Measurements from ENCODE around the gene WDR64. TPM values are rescaled to one million over a fixed set of nuclear protein-coding genes. Genes with fewer than 3 reads are reported as not detected.

Gene WDR64
- total RNA-seq, 1 experiment from 2014 or later: not detected

DNA sequence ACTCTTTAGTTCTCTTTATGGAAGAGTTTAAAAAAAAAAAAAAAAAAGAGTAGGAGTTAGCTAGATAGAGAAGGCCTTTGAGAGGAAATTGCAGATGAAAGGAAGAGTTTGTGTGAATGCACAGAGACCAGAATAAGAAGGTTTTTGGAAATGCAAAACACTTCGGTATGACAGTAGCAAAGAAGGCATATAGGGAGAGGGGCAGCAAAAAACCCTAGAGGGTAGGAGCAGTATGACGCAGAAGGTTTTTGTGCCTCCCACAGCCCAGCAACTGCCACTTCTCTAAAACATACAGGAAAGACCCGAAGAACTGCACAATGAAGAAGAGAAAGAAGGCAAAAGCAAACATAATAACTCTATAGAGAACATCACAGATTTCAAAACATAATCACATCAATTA is 84.3 kb downstream of the WDR64 start:
- DNase-seq (ENCODE audit: low read depth): no peak

DNA sequence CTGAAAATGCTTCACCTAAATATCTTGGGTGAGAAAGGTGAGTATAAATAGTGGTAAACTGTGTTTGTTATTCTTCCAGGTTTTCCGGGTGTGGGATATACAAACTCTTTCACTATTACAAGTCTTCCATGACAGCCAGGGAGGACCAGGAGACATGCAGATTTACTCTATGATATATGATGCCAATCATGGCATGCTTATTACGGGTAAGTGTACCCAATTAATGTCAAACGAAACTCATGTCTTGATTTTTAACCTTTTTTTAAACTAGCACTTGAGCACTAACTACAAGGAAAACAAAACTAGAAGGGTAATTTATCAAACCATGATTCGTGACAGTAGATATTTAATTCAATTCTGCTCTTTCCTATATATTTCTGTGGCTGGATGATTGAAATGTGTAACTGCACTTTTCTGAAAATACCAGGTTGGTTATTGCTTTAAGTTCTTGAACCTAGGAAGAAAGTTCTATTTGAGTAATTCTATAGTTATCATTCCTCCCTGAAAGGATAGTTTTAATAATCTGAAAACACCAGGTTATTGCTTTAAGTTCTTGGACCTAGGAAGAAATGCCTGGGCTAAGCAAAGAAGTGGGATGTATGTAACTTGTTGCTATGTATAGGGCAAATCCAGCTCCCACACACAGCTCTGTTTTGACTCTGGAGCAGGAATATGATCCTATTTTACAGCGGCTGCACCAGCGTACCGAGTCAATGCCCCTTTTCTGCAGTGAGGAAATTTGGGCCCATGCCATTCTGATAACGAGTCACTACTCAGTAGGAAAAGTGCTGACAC is 86.4 kb downstream of the WDR64 start:
- no peak for DNase-seq (ENCODE audit: low read depth)

DNA sequence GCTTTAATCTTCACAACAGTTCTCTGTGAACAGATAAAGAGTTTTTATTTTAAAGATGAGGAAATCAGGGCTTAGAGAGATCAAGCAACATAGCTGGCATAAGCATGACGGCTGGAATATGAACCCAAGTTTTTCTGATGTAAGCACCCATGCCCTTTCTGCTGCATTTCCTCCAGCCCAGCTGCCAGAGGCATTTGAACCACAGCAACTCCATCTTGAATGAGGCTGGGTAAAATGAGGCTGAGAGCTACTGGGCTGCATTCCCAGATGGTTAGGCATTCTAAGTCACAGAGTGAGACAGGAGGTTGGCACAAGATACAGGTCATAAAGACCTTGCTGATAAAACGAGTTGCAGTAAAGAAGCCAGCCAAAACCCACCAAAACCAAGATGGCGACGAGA is 90.0 kb downstream of the WDR64 start:
- DNase-seq (ENCODE audit: low read depth): no peak

DNA sequence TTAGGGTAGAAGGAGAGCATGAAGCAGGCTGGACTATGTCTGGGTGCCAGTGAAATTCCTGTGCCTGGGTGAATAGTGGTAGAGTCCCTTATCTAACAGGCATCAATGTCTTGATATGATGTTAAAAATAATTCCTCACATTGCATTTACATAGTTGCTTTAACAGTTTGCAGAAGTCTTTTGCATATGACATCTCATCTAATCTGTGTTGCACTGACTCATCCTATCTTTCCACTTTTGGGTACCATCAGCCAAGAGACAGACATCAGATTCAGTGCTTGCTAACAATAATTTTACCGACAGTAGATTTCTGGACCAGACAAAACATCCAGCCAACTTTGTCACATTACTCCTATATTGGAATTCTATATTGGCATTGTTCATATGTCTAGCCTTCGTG is 92.5 kb downstream of the WDR64 start:
- no peak for DNase-seq (ENCODE audit: low read depth)

DNA sequence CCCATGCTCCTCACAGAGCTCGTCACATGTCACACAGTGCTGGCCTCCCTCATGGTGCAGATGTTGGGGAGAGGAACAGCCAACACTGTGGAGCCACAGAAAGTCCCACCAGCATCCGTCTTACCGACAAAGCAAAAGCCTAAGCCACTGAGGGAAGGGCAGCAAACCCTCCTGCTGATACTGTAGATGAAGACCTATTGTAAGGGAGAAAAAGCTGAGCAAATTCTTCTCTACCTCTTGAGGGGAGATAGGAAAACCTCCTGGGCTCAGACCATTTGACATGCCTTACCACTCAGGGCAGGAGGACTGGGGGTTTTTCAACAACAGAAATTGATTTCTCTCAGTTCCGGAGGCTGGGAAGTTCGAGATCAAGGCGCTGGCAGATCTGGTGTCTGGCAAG is 95.9 kb downstream of the WDR64 start:
- DNase-seq (ENCODE audit: low read depth): no peak

DNA sequence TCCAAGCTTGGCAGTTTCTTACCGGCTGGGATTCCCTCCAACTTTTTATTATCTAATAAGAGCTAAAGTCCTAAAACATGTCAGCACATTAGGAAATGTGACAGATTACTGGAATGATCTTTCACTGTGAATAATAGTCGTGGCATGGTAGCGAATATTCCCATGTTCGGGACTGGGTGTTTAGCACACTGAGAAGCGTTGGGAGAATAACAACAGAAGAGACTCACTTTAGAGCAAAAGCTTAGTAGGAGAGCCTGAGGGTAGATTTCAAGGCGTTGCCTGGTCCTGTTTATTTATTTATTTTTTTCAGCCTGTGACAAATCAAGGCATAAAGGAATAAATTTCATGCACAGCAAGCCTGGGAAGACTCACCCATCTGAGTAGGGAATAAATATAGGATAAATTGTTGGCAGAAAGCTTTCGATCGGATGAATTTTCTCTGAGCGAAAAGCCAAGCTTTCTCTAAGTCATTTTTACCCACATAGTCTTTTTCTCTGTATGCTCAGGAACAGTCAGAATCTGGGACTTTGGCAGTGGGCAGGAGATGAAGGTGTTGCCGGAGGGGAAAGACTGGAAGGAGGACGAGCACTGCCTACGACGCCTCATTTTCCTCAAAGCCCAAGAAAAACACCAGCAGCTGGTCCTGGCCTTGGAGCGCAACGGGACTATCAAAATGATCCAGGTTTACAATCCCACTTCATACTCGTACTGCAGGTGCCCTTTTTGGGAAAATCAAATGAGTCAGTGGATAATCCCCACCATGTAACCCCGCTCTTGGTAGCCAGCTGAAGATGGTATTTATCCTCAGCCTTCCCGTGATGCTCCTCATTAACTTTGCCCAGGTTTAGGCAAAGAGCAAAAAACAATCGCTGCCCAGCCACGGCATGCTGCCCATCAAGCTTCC is 97.2 kb downstream of the WDR64 start:
- DNase-seq (ENCODE audit: low read depth): peak; percentile 52

DNA sequence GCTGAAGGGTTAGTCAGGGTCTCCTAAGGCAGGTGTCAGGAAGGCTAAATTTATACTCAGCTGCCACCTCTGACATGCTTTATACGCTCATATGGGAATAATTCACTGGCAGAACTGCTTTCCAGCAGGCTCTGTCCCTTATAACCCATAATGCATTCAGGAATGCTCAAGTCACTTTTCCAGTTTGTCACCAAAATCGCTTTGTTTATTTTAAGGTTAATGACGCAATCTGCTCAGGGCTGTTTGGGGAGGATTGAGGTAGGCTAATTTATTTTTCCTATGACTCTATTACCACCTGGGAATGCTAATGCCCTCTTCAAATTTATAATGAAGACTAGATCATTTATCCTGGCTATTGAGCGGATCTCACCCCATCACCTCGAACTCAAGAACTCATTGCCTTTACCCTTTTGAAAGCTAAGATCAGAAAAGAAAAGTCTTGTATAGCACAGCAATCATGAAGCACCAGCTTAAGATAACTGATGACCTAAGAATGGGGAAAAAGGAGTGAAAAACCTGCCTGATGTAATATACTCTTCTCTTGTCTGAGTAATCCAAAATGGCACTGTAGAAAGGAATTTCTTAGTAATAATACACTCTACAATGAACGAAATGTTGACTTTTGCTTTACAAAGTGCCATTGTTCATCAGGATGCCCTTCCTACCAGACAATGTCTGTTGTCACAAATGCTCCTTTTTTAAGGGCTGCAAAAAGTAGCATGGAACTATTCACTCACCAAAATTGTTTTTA is 98.0 kb downstream of the WDR64 start:
- no peak for DNase-seq (ENCODE audit: low read depth)

DNA sequence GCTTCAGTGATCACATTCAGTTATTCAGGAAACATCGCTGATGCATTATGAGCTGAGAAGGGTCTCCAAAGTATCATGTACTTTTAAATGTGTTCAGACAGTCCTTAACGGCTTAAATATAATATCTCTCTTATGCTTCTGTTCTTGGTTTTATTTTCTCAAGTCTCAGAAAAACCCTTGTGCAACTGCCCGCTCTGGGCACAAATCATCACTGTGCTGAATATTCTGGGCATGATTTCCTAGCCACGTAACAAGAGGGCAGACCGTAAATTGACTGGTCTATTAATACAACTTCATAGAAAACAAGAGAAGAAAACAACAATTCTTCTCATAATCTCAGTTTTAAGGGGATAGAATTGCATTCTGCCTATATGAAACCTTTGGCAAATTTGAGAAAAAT is 99.4 kb downstream of the WDR64 start:
- DNase-seq (ENCODE audit: low read depth): no peak

DNA sequence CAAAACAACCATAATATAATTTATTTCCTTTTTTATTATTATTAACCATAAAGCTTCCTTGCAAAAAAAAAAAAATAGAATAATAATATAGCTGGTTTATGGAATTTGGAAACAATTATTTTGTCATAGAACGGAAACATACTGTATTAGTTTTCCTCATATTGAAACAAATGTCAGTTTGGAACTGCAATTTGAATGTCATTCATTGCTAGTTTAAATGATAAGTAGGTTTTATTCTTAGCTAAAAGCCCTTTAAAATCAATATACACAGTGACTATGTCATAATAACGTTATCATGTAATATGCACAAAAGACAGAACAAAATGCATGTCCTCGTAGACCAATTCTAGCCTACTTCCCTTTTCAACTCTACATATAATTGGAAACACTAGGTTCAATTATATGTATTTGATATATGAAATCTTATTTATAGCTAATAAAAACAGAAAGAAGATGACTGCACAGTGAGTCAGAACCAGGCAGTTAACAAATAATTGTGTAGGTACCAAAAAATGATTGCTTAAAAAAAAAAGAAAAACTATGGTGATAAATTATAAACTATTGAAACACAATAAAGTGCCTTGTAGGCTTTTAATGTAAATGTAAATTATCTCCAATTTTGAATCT is 110.7 kb downstream of the WDR64 start:
- no peak for DNase-seq (ENCODE audit: low read depth)

DNA sequence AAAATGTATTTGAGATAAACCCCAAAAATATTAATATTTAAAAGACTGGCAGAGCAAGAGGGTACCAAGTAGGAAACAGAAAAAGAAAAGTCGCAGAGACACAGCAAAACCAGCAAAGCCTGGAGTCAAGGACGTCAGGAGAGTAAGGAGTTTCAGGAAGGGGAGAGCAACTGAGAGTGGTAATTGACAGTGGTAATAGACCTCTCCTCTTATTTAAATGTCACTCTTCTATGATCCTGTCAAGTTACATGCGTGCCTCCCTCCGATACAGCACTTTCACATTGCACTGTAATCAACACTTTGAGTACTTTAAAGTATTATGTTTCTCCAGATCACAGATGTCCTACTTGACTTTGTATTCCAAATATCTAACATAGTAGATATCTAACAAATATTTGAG is 113.3 kb downstream of the WDR64 start:
- no peak for DNase-seq (ENCODE audit: low read depth)

DNA sequence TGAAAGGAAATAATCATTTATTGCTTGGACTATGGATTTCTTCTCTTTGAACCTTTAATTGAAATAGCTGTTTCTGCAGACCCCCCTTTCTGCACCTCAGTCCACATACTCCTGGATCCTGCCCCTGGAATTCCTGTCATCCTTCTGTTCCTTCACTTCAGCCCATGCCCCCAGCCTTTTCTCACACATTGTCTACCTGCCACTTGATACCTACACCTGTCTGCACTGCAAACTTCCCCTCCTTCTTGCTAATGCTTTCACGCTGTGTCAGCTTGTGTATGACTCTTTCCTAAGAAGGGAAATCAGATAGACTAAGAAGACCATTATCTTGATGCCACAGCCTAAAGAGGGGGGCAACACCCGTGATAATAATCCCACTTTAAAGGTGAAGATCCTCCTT is 115.7 kb downstream of the WDR64 start:
- no peak for DNase-seq (ENCODE audit: low read depth)

DNA sequence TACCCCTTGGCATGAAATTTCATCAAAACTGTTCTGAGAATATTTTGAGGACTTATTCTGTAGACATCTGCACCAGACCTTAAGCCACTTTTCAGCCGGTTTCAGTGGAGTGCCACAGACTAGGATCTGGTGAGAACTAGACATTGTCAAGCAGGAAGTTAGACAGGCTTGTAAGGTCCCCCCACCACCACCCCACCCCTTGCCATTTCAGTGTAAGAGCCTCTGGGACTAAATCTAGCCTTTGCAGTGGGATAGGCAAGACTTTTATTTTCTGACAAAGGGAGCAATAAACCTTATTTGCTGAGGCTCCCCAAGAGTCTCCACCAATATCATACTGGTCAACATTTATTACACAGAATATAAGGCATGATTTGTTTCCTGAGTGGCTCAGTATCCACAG is 118.0 kb downstream of the WDR64 start:
- no peak for DNase-seq (ENCODE audit: low read depth)

DNA sequence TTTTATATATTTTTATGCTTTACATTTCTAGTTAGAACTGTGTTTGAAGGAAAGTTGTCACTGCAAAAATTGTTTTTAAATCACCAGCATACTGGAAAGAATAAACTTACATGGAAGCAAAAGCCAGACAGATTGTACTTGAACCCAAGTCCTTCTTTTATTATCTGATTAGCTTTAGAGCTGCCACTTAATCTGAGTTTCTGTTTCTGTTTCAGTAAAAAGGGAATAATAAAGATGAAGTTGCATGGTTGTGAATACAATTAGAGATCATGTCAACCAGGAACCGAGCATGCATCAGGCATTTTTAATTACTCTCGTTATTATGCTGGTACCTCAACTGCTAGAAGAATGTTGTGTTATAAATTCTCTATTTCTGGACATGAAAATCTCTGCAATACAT is 119.0 kb downstream of the WDR64 start:
- no peak for DNase-seq (ENCODE audit: low read depth)

DNA sequence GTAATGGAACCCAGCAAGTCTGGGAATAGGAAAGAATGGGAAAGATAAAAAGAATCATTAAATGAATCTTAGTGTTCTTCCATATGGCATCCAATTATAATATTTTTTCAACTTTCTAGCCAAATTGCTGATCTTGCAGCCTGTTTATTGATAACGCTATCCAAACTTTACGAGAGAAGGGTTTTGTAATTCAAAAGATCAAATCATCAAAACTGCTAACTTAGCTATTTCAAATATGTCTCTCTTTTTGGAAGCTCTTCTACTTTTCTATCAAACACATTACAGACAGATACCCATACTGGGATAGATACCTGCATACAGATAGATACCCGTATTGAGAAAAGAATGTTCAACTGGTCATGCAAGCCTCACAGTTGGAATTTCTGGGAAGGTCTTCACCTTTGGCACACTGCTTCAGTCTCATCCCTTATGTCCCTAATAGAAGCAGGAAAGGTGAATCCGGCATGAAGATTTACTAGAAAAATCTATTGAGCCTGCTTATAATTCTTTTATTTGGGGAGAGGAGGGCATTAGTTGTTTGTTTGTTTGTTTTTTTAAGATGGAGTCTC is 120.9 kb downstream of the WDR64 start:
- no peak for DNase-seq (ENCODE audit: low read depth)

DNA sequence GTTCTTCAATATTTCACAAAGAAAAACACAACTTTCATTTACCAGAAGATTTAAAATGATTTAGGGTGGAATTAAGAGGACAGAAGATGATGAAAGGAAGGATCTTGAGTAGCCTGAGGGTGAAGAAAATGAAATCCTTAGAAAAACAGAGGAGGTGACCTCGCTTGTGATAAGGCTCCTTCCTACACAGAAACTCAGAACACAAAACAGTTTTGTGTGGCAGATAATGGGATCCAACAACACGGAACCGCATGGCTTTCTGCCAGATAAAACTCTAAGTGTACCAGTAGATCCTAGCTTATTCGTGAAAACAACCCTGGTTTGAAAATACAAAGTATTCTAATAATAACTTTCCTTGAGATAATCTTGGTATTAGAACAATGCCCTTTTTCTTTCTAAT is 121.9 kb downstream of the WDR64 start:
- DNase-seq (ENCODE audit: low read depth): peak; percentile 16

DNA sequence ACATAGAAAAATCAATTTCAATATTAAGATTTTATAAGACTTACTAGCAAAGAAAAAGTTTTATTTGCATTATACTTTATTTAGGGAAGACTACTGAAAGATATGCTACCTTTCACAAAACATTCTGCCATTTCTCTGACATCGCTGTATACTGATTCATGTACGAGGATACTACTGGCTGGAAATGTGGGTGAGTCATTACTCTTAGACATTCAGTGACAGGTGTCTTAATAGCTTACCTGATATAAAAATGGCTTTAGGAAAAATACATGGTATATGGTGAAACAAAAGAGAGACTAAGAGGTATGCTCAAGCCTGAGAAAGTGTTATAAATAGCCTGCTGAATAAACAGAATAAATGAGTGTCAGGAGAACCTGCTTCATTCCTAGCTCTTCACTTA is 122.9 kb downstream of the WDR64 start:
- DNase-seq (ENCODE audit: low read depth): no peak

DNA sequence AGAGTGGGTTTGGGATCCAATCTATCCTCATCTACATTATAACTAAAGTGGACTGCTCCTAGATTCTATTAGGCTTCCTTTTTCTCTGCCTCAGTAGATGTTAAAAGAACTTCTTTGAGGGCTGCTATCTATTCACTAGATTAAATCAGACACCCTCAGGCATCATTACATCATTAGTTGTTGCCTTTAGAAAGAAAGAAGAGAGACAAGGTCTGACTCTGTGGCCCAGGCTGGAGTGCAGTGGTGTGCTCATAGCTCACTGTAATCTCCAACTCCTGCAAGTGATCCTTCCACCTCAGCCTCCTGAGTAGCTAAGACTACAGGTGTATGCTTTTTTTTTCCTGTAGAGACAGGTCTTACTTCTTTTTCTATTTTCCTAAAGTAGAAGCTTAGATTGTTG is 124.8 kb downstream of the WDR64 start:
- DNase-seq (ENCODE audit: low read depth): no peak

DNA sequence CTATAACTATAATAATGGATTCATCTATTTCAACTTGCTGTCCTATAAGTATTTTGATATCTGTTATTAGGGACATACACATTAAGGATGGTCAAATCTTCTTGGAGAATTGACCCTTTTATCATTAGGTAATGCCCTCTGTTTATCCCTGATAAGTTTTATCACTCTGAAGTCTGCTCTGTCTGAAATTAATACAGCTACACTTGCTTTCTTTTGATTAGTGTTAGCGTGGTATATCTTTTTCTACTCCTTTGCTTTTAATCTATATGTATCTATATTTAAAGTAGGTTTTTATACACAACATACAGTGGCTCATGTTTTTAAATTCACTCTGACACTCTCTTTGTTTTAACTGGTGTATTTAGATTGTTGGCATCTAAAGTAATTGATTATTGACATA is 126.0 kb downstream of the WDR64 start:
- no peak for DNase-seq (ENCODE audit: low read depth)

DNA sequence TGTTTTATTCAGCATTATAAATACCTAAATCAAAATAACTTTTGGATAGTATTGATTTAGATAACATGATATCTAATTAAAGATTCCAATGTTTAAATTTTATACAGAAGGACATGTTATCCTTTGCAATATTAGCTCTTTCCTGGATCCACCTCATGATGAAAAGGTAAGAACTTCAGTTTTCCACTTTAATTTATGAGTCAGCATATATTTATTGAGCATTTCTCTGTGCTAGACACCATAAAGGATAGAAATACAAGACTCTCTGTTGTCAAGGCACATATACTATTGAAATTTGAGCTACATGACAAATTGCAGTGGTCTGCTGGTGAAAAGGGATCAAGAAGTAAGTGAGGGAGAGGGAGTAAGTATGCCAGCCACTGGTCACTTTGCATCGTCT is 127.8 kb downstream of the WDR64 start:
- DNase-seq (ENCODE audit: low read depth): no peak

DNA sequence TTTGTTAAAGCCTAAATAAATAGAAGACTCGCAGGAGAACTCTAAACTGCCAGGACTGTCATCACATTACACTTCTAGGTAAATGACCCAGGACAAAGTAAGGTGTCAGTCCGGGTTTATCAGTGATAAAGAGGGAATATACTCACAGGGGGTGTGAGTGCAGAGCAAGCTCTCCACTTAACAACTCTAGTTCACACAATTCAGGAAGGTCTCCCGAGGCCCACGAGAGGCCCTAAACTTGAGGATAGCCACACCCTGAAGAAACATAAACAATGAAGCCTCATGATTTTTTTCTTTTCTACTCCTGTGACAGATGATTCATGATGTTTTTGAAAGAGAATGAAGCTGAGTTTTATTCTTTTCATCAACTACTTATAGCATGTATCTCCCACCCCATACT is 130.3 kb downstream of the WDR64 start:
- DNase-seq (ENCODE audit: low read depth): no peak

DNA sequence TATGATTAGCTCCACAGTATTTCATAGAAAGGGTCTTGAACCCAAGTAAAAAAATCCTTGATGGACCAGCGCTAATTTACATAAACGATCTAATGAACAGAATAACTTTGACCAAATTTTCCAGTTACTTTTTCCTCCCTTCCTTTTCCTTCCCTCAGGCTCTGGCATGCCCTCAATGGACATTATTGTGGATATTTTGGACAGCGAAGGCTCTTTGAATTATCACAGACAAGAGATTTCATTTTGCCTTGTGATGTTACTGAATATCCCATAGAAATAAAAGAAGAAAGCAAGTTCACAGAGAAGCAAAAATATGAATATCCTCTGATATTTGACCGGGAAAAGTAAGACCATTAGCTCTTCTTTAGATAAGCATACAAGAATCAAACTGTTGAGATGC is 135.6 kb downstream of the WDR64 start:
- DNase-seq (ENCODE audit: low read depth): peak; percentile 26

DNA sequence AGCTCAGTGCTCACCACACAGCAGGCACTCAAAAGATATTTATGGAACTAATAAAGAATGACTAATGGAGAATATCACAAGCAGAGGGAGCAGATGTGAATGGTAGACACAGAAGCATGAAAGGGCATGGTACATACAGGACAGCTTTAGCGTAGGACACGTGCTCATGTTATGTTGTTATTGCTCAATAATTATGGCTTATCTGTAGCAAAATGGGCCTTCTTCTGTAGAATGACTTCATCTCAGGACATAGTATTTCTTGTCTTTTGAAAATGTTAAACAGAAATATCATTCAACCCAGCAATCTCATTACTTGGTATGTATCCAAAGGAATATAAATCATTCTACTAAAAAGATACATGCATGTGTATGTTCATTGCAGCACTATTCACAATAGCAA is 137.0 kb downstream of the WDR64 start:
- no peak for DNase-seq (ENCODE audit: low read depth)
